DMS79 treated with DMSO at 0.1 percent for 48 hours (cell line): ENCODE measurements around the gene RASSF7.

ENCODE experiments used
- DNase-seq: peaks from one replicate; lab custom pipeline; 2025; lab: John Stamatoyannopoulos, UW

The RASSF7 gene

GRCh38 chr11:610146-610801 lies 49.5 kb downstream of the RASSF7 start:
- DNase-seq, result no peak

DNA sequence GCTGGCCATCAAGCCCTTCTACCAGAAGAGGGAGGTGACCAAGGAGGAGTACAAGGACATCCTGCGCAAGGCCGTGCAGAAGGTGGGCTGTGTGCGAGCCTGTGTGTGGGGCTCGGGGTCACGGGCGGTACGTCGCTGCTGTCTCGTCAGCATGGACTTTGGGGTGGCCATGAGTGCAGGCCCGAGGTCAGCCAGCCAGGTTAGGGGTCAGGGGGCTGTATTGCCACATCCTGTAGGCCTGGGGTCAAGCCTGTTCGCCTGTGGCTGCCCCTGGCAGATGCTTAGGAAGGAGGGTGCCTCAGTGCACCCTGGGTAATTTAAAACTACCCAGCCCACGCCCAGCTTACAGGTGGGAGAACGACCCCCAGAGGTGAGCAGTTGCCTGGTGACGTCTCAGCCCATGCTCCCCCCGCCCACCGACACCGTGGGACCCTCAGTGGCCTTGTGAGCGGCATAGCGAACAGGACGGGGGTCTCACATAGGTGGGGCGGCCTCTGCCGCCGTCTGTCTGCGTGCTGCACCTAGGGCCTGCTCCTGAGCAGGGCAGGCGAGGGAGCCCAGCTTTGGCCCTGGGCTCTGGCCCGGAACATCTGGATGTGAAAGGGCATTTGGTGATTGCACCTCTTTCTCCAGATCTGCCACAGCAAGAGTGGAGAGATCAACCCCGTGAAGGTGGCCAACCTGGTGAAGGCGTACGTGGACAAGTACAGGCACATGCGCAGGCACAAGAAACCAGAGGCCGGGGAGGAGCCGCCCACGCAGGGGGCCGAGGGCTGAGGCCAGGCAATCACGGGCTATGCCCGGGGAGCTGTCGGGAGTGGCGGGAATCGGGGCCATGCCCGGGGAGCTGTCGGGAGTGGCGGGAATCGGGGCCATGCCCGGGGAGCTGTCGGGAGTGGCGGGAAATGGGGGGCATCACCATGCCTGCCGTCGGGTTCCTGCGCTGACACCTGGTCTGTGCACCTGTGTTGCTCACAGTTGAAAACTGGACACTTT lies 50.5 kb downstream of the RASSF7 start:
- DNase-seq, result no peak

DNA sequence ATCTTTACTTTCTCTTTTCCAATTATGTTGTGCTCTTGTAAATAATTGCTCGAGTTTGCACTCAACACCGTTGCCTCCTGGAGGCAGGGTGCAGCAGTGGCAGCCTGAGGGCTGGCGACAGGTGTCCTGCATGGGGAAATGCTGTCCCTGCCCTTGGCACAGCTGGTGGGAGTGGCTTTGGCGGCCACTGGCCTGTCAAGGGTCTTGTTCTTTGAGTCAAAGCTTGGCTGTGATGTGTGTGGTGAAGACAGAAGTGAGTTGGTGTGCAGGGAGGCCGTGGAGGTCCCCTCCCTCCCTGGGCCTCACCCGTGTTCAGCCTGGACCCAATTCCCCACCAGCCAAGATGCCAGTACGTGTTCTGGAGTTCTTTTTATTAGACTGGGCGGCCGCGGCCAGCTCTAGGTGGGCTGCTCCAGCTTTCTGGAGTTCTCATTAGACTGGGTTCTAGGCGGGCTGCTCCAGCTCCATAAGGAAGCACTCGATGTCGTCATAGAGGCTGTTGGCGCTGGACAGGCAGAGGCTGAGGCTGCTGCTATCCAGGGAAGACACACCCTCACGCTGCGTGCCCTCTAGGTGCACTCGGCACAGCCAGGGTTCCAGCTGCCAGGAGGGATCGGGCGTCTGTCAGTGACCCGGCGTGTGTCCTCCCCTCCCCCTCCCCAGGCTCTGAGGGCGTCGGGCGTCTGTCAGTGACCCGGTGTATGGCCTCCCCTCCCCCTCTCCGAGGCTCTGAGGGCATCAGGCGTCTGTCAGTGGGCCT lies 51.6 kb downstream of the RASSF7 start:
- no peak for DNase-seq

- DNase-seq, result no peak
Observed at GRCh38 chr11:612961-613300, 52.2 kb downstream of the RASSF7 start.

DNA sequence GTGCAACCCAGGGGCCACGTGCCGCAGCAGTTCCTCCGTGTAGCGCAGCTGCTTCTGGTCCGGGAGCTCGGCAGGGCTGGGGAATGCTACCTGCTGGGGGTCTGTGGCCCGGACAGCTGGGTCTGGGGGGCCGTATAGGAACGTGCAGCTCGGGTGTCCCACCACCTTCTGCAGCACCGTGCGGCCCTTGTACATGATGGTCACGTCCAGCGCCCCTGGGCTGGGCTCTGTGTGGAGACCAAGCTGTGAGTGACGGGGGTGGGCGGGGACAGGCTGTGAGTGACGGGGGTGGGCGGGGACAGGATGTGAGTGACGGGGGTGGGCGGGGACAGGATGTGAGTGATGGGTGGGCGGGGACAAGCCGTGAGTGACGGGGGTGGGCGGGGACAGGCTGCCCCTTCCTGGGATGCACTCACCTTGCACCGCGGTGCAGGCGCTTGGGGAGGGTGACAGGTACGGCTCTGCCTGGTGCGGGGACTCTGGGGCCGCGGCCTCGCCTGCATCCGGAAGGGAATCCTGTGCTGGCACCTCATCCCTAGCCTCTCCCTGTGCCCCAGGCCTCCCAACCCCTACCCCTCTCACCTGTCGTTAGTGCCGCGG lies 52.7 kb downstream of the RASSF7 start:
- DNase-seq, result no peak
